Measurements from ENCODE around the gene RAD51D. TPM values are rescaled to one million over a fixed set of nuclear protein-coding genes. Genes with fewer than 3 reads are reported as not detected.
A peak's percentile ranks its signal among the peaks of the same experiment; 100 is the strongest.
"Not testable (repeated sequence)": the region's sequence is repeated elsewhere in the genome, so short reads cannot be mapped to it uniquely, and the experiment has no call there.

Gene RAD51D
- total RNA-seq, 2 donors from 2014 or later, result 2.0 to 4.5 TPM

DNA sequence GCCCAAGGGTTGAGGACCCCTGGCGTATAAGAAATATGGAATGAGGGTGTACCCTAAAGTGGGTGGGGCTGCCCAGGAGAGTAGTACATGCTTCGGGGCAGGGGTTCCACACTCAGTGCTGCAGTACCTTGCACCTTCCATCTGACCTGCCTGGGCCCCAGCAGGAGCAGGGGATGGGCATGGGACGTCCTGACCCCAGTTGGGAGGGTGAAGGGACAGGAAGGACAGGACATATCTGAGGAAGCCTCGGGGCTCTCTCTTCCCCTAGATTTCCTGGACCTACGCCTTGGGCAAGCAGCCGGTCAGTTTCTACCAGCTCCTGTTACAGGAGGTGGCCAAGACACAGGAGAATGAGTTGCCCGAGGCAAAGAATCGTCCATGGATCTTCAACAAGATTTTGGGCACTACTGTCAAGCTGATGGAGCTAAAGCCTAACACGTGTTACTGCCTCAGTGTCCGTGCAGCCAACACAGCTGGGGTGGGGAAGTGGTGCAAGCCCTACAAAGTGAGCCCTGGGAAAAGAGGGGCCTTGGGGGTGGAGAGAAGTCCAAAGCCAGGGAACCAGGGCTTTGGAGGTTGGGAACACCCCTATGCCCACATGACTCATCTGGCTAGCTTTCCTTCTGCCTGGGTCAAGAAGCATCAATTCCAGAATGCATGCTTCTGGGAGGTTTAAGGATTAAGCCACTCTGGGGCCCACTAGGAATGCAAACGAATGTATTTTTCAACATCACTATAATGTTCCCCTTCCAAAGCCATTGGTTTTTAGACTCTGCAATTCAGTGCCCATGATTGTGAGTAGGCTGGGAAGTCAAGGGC is 9.7 kb upstream of the RAD51D start:
- no peak overlapping the region for H3K27ac ChIP-seq

DNA sequence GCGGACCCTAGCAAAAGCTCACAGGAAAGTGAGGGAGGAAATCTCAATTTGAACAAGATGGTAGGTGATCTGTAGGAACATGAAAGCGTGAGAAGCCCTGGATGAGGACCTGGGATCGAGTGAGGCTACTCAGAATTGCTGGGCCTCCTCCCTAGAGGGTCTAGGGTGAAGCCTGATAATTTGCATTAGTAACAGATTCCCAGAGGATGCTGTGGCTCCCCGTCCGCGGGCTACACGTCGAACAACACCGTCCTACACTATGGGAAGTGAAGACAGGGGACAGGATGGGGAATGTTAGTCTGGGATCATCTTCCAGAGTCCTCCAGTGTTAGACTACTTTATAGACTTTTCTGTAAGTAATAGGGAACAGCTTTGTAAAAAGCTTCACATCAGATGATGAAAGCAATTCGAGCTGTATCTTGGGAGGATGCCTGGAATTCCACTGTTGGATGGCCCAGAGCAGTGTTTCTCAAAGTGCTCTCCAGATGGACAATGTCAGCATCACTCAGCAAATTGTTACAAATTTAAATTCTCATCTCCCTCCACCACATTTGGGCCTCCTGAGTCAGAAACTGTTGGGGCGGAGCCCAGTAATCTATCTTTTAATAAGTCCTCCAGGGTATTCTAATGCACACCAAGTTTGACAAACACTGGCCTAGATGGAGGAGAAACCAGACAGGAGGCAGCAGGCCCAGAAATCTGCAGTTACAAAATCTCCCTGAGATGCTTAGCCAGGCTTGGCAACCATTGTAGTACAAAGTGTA is 8.3 kb upstream of the RAD51D start:
- no peak overlapping the region for H3K4me3 ChIP-seq
- H3K4me1 ChIP-seq, result peaks cover 0 to 13% of the 10 kb centered on the region in 2 donors
- no peak overlapping the region for H3K27ac ChIP-seq
- H3K27me3 ChIP-seq, result no peaks in the 10 kb centered on the region
- no peaks in the 10 kb centered on the region for H3K9me3 ChIP-seq
- H3K36me3 ChIP-seq, result peaks cover 12% of the 10 kb centered on the region
- no peak for TF ChIP-seq CTCF (IDR thresholded peaks at IDR 0.05)
- peak; percentile 82 for DNase-seq (ENCODE audit: low spot score)

More for the DNA sequence above, 9.7 kb upstream of the RAD51D start:
- H3K36me3 ChIP-seq, result peaks cover 25% of the 10 kb centered on the region
- DNase-seq (ENCODE audit: low spot score), result no peak
- no peaks in the 10 kb centered on the region for H3K9me3 ChIP-seq
- H3K4me3 ChIP-seq, result no peak overlapping the region
- no peaks in the 10 kb centered on the region for H3K27me3 ChIP-seq
- peaks cover 0 to 13% of the 10 kb centered on the region in 2 donors for H3K4me1 ChIP-seq
- no peak for TF ChIP-seq CTCF (IDR thresholded peaks at IDR 0.05)

GRCh38 chr17:35121315-35121714 is 1.7 kb upstream of the RAD51D start, which contains the start of gene FNDC8:
TSS of gene FNDC8 (plus strand) at chr17:35121615. CDS start at chr17:35121694, 79 bp downstream.
- Histone ChIP-seq H3K9me3 (no peaks in the 10 kb centered on the region), H3K4me3 (no peak within 1 kb of the TSS), H3K36me3 (no peaks in the 10 kb centered on the region), H3K27ac (no peak within 1 kb of the TSS), H3K27me3 (no peaks in the 10 kb centered on the region), H3K4me1 (peaks cover 0 to 20% of the 10 kb centered on the region in 2 donors)
- DNase-seq (ENCODE audit: low spot score), result no peak
- TF ChIP-seq CTCF (IDR thresholded peaks at IDR 0.05), result no peak

DNA sequence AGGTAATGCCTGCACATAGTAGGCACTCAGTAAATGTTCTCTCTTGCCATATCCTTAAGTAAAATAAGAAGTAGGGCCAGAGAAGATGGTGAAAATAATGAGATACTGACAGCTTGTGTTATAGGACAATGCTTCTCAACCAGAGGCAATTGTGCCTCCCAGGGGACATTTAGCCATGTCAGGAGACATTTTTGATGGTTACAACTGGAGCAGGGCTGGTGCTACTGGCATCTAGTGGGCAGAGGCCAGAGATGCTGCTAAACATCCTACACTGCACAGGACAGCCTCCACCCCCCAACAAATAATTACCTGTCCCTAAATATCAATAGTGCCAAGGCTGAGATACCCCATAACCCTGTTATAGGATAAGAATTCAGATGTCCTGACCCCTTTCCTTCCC is 1.7 kb downstream of the RAD51D start:
- Histone ChIP-seq H3K9me3 (no peaks in the 10 kb centered on the region), H3K4me1 (peaks cover 0 to 20% of the 10 kb centered on the region in 2 donors), H3K4me3 (no peak overlapping the region), H3K36me3 (no peaks in the 10 kb centered on the region), H3K27ac (no peak overlapping the region), H3K27me3 (no peaks in the 10 kb centered on the region)
- no peak for TF ChIP-seq CTCF (IDR thresholded peaks at IDR 0.05)
- DNase-seq (ENCODE audit: low spot score), result no peak

- Histone ChIP-seq H3K27ac (no peak overlapping the region), H3K36me3 (no peaks in the 10 kb centered on the region), H3K4me1 (peaks cover 0 to 20% of the 10 kb centered on the region in 2 donors), H3K9me3 (no peaks in the 10 kb centered on the region), H3K4me3 (no peak overlapping the region), H3K27me3 (no peaks in the 10 kb centered on the region)
- TF ChIP-seq CTCF (IDR thresholded peaks at IDR 0.05), result no peak
- DNase-seq (ENCODE audit: low spot score), result no peak
These were observed 2.8 kb downstream of the RAD51D start for GRCh38 chr17:35116845-35117244.

DNA sequence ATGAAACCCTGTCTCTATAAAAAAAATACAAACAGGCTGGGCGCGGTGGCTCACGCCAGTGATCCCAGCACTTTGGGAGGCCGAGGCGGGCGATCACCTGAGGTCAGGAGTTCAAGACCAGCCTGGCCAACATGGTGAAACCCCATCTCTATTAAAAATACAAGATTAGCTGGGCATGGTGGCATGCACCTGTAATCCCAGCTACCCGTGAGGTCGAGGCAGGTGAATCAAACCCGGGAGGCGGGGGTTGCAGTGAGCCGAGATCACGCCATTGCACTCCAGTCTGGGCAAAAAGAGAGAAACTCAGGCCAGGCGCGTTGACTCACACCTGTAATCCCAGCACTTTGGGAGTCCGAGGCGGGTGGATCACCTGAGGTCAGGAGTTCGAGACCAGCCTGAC is 8.9 kb downstream of the RAD51D start:
- DNase-seq (ENCODE audit: low spot score); H3K27me3 ChIP-seq; H3K9me3 ChIP-seq; H3K4me1 ChIP-seq; H3K27ac ChIP-seq; H3K4me3 ChIP-seq: not testable (repeated sequence)
- H3K36me3 ChIP-seq, result peaks cover 11% of the 10 kb centered on the region
